Stomach smooth muscle (tissue), 2 donors: ENCODE measurements around the gene PIP4K2C.
"Not testable (repeated sequence)": the region's sequence is repeated elsewhere in the genome, so short reads cannot be mapped to it uniquely, and the experiment has no call there.

Experiments
- H3K27ac ChIP-seq: one replicate; pipeline ENCODE4 v1.7.0; 2013; ENCODE audit warnings: mild to moderate bottlenecking, low read length, inconsistent platforms
- H3K27me3 ChIP-seq, 2 donors: one replicate each; pipeline ENCODE4 v1.7.0; 2013; ENCODE audit warnings: low read length in 2 of 2; ENCODE audit not compliant: insufficient read depth in 2 of 2, control insufficient read depth in 1 of 2
- H3K36me3 ChIP-seq, 2 donors: one replicate each; pipeline ENCODE4 v1.7.0; 2013; ENCODE audit warnings: low read length in 2 of 2; ENCODE audit not compliant: control insufficient read depth in 2 of 2, insufficient read depth in 2 of 2
- H3K4me1 ChIP-seq: one replicate; pipeline ENCODE4 v1.7.0; 2013; ENCODE audit warnings: low read length; ENCODE audit not compliant: control insufficient read depth, insufficient read depth
- H3K4me3 ChIP-seq, 2 donors: one replicate each; pipeline ENCODE4 v1.7.0; 2013; ENCODE audit warnings: low read length in 2 of 2
- H3K9ac ChIP-seq, 2 donors: one replicate each; pipeline ENCODE4 v1.7.0; 2013; ENCODE audit warnings: low read length in 2 of 2, mild to moderate bottlenecking in 1 of 2
- H3K9me3 ChIP-seq, 2 donors: one replicate each; pipeline ENCODE4 v1.7.0; 2013; ENCODE audit warnings: low read length in 2 of 2; ENCODE audit not compliant: control insufficient read depth in 2 of 2
- donor health status: healthy.
- donor health status: Pancreatic carcinoma.

PIP4K2C gene

GRCh38 chr12:57630891-57631433 is 40.0 kb downstream of the PIP4K2C start:
- H3K4me3 ChIP-seq, result no peak overlapping the region
- peaks cover 30 to 46% of the 10 kb centered on the region in 2 donors for H3K27me3 ChIP-seq
- H3K9me3 ChIP-seq, result no peaks in the 10 kb centered on the region
- no peaks in the 10 kb centered on the region for H3K36me3 ChIP-seq
- no peak overlapping the region for H3K27ac ChIP-seq
- H3K9ac ChIP-seq, result no peak overlapping the region
- H3K4me1 ChIP-seq, result peaks cover 24% of the 10 kb centered on the region

- H3K36me3 ChIP-seq, result no peaks in the 10 kb centered on the region
- H3K4me3 ChIP-seq, result peak overlapping the region in 1 of 2 donors; percentile 72
- H3K9me3 ChIP-seq, result no peaks in the 10 kb centered on the region
- no peak overlapping the region for H3K27ac ChIP-seq
- H3K4me1 ChIP-seq, result peaks cover 24% of the 10 kb centered on the region
- peak overlapping the region in 1 of 2 donors; percentile 29 for H3K9ac ChIP-seq
- H3K27me3 ChIP-seq, result peaks cover 26 to 43% of the 10 kb centered on the region in 2 donors
These were observed 40.6 kb downstream of the PIP4K2C start for GRCh38 chr12:57631566-57632072.

GRCh38 chr12:57632073-57632957 is 41.3 kb downstream of the PIP4K2C start:
- no peaks in the 10 kb centered on the region for H3K36me3 ChIP-seq
- H3K4me1 ChIP-seq, result peaks cover 24% of the 10 kb centered on the region
- H3K27ac ChIP-seq, result no peak overlapping the region
- peak overlapping the region in 1 of 2 donors; percentile 29 for H3K9ac ChIP-seq
- peak overlapping the region; percentile 53 to 72 for H3K4me3 ChIP-seq
- H3K9me3 ChIP-seq, result no peaks in the 10 kb centered on the region
- H3K27me3 ChIP-seq, result peaks cover 24 to 43% of the 10 kb centered on the region in 2 donors

- H3K9me3 ChIP-seq, result no peaks in the 10 kb centered on the region
- peaks cover 19% of the 10 kb centered on the region for H3K4me1 ChIP-seq
- peak within 1 kb of the TSS in 1 of 2 donors; percentile 29 for H3K9ac ChIP-seq
- no peak within 1 kb of the TSS for H3K27ac ChIP-seq
- H3K4me3 ChIP-seq, result peak within 1 kb of the TSS; percentile 53 to 72
- H3K27me3 ChIP-seq, result peaks cover 18 to 38% of the 10 kb centered on the region in 2 donors
- H3K36me3 ChIP-seq, result no peaks in the 10 kb centered on the region
These were observed 42.2 kb downstream of the PIP4K2C start, which contains the start of gene B4GALNT1 for GRCh38 chr12:57632958-57633840. TSS of gene B4GALNT1 (minus strand) at chr12:57633201. CDS start at chr12:57632132, 1,069 bp downstream.

GRCh38 chr12:57636731-57637130 is 45.7 kb downstream of the PIP4K2C start:
- not testable (repeated sequence) for H3K9me3 ChIP-seq, H3K36me3 ChIP-seq, H3K27ac ChIP-seq, H3K4me3 ChIP-seq, H3K9ac ChIP-seq
- H3K27me3 ChIP-seq, result peaks cover 11 to 22% of the 10 kb centered on the region in 2 donors
- H3K4me1 ChIP-seq, result peaks cover 16% of the 10 kb centered on the region

GRCh38 chr12:57637364-57637763 is 46.4 kb downstream of the PIP4K2C start:
- Histone ChIP-seq H3K36me3 (no peaks in the 10 kb centered on the region), H3K9ac (no peak overlapping the region), H3K4me1 (peaks cover 10% of the 10 kb centered on the region), H3K27ac (no peak overlapping the region), H3K9me3 (no peaks in the 10 kb centered on the region), H3K4me3 (no peak overlapping the region), H3K27me3 (peaks cover 10 to 15% of the 10 kb centered on the region in 2 donors)

- Histone ChIP-seq H3K27ac (no peak overlapping the region), H3K9me3 (no peaks in the 10 kb centered on the region), H3K4me3 (no peak overlapping the region), H3K9ac (no peak overlapping the region), H3K36me3 (no peaks in the 10 kb centered on the region), H3K27me3 (peaks cover 10 to 14% of the 10 kb centered on the region in 2 donors), H3K4me1 (peaks cover 4% of the 10 kb centered on the region)
These were observed 47.1 kb downstream of the PIP4K2C start for GRCh38 chr12:57638096-57638495.

GRCh38 chr12:57640175-57641042 is 49.4 kb downstream of the PIP4K2C start:
- Histone ChIP-seq H3K9ac (no peak overlapping the region), H3K27me3 (peaks cover 7 to 8% of the 10 kb centered on the region in 2 donors), H3K4me1 (no peaks in the 10 kb centered on the region), H3K36me3 (no peaks in the 10 kb centered on the region), H3K27ac (no peak overlapping the region), H3K4me3 (no peak overlapping the region), H3K9me3 (no peaks in the 10 kb centered on the region)

- Histone ChIP-seq H3K27me3 (peaks cover 4 to 7% of the 10 kb centered on the region in 2 donors), H3K9ac (no peak overlapping the region), H3K36me3 (no peaks in the 10 kb centered on the region), H3K4me1 (no peaks in the 10 kb centered on the region), H3K27ac (no peak overlapping the region), H3K4me3 (no peak overlapping the region), H3K9me3 (no peaks in the 10 kb centered on the region)
These were observed 50.9 kb downstream of the PIP4K2C start for GRCh38 chr12:57641699-57642442.
